CD1c-positive myeloid dendritic cell (primary cell): ENCODE measurements around the gene CLECL1.
"Not testable (repeated sequence)": the region's sequence is repeated elsewhere in the genome, so short reads cannot be mapped to it uniquely, and the experiment has no call there.

Experiments used
- DNase-seq: peaks from one replicate; pipeline ENCODE4 v3.0.0-alpha.2; 2016; ENCODE audit errors: extremely low spot score

CLECL1 gene

GRCh38 chr12:9751204-9752144 is 18.6 kb upstream of the CLECL1 start:
- DNase-seq: peak; percentile 53

DNA sequence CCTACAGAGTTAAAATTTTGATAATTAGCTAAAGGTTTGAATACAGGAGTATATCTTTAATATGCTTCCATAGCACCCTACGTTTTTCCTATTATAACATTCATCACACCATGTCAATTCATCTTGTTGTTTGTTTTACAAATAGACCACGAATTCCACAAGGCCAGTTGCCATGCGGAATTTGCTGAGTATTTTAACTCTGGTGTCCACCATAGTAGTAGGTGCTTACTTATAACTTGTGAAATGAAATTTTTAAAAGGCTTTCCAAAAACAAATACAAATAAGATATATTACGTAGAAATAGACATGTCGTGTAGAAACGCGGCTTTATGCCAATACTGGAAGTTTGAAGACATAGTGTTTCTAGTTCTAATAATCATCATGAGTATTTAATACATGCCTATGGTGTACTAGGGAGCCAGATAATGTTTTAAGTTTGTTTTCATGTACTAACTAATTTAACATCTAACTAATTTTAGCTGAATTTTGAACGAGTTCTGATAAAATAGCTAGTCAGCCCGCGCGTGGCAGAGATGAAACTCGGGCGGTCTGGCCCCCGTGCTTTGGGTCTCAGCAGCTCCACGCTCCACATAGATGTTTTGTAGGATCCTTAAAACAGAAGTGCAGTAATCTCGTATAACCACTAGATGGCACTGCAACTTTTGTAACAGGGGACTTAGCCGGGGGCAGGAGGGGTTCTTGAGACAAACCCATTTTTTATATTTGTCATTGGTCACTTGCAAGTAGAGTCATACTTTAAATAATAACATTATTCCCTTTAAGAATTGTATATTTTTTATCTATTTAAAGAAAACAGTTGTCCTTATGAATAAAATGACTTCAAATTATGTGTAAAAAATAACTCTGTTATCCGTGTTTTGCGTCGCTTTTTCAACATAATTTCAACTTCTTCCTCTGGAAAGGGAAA is 17.6 kb upstream of the CLECL1 start:
- peak; percentile 86 for DNase-seq

- DNase-seq: no peak
Measured at GRCh38 chr12:9749640-9750039, 16.7 kb upstream of the CLECL1 start.

DNA sequence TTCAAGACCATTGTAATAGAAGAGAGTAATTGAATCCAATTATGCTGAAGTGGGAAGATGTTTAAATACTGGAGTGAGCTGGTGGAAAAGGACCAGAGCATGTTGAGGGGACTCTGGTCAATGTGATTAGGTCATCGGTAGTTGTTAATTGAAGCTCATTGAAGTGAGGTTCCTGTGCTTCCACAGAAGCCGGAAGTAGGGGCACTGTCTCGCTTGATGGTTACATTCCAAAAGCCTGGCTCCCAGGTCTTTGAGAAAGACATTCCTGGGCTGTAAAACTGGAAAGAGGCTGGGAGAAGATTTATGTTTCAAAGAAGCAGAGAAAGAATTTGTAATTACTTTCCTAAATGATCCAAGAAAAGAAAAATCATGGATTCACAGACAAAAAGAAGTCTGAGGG is 12.3 kb upstream of the CLECL1 start:
- no peak for DNase-seq

DNA sequence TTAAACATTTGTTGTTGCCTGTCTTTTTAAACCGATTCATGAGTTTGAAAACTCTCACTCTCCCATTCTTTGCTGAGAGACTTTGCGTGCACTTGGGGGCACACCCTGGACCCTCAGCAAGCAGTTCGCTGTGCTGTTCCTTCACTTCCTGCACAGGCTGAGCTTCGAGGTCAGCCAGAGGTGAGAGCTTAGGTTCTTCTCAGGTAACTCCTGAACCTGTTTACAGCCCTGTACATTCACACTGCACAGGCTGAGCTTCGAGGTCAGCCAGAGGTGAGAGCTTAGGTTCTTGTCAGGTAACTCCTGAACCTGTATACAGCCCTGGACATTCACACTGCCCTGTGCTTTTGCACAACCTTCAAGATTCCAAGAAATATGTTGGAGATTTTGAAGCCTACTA is 9.8 kb upstream of the CLECL1 start:
- no peak for DNase-seq

GRCh38 chr12:9741726-9742125 is 8.8 kb upstream of the CLECL1 start:
- peak; percentile 76 for DNase-seq

DNA sequence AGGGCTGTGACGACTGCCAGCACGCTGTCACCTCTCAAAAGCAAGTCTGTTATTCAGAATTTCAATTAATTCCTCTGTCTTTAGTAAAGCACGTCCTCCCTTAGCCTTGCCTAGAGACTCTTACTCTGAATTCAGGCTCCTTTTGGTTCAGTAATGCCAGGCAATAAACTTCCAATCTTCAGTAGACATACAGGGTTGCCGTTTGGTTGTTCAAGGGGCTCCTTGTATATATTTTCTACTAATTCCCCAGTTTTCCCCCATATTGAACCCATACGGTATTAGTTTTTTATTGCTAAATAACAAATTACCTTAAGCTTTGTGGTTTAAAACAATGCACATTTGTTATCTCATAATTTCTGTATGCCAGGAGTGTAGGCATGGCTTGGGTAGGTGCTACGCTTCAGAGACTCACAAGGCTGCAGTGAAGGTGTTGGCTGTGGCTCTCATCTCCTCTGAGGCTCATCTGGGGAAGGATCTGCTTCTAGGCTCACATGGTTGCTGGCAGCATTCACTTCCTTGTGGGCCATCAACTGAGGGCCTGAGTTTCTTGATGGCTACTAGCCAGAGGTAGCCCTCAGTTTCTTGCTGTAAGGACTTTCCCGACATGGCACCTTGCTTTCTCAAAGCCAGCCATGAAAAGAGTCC is 7.3 kb upstream of the CLECL1 start:
- DNase-seq: no peak

GRCh38 chr12:9739404-9740105 is 6.7 kb upstream of the CLECL1 start:
- not testable (repeated sequence) for DNase-seq

GRCh38 chr12:9738905-9739304 is 6.0 kb upstream of the CLECL1 start:
- DNase-seq: not testable (repeated sequence)

GRCh38 chr12:9736936-9737705 is 4.2 kb upstream of the CLECL1 start:
- DNase-seq: peak; percentile 75

GRCh38 chr12:9735601-9736000 is 2.7 kb upstream of the CLECL1 start:
- DNase-seq: peak; percentile 49

- DNase-seq: peak; percentile 74
Measured at GRCh38 chr12:9731797-9732196, 1.1 kb downstream of the CLECL1 start.

- no peak for DNase-seq
Measured at GRCh38 chr12:9731393-9731792, 1.5 kb downstream of the CLECL1 start.

DNA sequence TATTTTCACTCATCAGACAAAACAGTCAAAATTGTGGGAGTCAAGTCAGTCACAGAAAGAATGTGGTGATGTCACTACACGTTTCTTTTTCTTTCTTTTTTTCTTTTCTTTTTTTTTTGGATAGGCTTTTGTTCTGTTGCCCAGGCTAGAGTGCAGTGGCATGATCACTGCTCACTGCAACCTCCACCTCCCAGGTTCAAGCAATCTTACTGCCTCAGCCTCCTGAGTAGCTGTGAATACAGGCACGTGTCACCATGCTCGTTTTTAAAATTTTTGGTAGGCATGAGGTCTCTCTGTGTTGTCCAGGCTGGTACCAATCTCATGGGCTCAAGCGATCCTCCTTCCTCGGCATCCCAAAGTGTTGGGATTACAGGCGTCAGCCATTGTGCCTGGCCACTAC is 2.3 kb downstream of the CLECL1 start:
- no peak for DNase-seq

DNA sequence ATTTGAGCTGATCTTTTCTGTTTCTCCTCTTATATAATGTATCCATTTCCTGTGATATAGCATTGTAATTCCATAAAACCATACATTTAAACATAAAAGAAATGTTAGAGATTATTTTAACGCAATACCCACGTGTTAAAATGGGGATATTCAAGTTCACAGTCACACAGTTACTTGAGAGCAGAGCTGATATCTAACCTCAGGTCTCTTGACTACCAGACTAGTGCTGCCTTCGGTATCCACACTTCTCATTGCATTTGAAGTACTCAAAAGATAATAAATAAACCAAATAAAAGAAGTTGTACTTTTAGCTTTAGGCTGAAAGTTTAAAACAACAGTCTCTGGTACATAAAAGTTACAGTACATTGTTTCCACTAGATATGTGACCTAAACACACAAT is 2.9 kb downstream of the CLECL1 start:
- no peak for DNase-seq

DNA sequence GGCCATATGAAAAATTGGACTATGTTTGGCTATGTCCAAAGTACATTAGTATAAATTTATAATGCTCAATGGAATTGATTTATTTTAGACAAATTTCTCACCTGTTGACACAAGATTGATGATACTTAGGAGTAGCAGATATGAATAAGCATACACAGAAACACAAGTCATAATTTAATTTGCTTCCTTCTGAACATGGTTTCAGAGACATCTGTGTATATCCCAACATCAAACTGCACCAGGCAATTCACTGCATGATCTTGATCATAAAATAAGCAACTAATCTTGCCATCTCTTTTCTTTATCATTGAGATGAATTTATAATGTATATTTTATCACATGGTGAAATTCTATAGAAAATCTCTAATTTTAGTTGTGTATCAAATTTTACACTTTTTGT is 3.8 kb downstream of the CLECL1 start:
- no peak for DNase-seq

DNA sequence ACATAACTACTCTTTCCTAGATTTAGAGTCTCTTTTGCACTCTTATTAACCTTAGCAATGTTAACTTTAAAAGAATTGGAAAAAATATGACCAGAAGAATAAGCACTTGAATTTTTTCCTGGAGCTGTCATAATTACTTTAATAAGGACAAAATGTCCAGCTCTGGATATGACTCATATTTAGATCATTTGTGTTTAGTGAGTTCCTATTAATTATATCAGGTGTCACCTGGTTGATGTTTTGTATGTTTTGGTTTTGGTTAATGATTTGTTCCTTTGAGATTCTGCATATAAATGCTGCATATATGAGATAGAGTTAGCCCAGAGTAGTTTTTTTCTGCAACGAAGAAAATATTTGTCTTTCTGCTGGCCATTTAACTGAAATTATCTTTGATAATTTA is 5.1 kb downstream of the CLECL1 start:
- DNase-seq: no peak

GRCh38 chr12:9725213-9725870 is 7.6 kb downstream of the CLECL1 start:
- DNase-seq: no peak

GRCh38 chr12:9724023-9724422 is 8.9 kb downstream of the CLECL1 start:
- DNase-seq: no peak
